ENCODE results near the gene ARL4A. TPM values are rescaled to one million over a fixed set of nuclear protein-coding genes. Genes with fewer than 3 reads are reported as not detected.

ARL4A gene
- polyA plus RNA-seq, 1 donor (not counting 4 experiments of a cell fraction or from before 2014, with no cell fraction given): 17.1 TPM

DNA sequence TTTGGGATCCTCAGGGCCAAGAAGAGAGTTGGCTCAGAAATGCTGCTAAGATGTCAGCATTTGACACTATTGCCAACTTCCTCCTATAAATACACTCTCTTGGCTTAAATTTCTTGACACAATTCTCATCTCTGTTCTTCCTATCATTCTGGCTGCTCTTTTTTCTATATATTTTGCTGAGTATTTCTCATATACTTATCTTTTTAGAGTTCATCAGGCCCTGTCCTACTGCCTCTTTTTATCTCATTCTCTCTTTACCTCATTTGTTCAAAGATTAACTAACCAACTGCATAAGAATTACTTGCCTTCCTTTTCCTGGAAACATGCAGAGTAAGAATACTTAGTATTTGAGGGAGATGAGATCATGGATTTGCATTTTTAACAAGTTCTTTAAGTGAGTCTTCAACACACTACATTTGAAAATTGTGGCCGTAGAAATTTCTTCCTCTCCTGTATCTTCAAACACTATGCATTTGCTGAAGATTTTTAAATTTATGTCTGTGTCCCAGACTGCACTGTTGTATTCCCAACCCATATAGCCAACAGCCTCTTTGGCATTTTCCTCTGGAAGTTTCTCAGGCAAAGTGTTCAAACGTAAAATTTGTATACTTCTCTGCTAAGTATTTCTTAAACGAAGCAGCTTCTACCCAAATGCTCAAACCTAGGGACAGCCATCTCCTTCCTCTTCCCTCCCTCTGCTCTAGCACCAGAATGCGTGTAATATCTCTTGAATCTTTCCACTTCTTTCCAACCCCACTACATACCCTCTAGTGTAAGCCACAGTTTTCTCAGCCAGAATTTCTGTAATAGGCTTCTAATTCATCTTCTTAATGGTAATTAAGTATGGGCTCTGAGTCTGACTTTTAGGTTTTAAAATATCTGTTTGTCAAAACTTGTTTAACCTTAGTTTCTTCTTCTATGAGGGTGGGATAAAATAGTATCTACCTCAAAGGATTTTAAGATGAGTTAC, 35.5 kb downstream of the ARL4A start:
- dilution Hi-C loops (cut with MboI; ENCODE audit: extremely low pct_ligation_motif_present, low sequenced_read_pairs): no loop called here
- Histone ChIP-seq H3K27ac (ENCODE audit: control insufficient read depth, insufficient read depth, low read length) (no peak overlapping the region), H4K20me1 (ENCODE audit: control insufficient read depth, extremely low read depth, insufficient read depth, low read length) (no peaks in the 10 kb centered on the region), H3K9me3 (ENCODE audit: control insufficient read depth, low read depth, low read length) (no peaks in the 10 kb centered on the region), H3K9me1 (ENCODE audit: control insufficient read depth, extremely low read depth, insufficient read depth, low read length) (no peaks in the 10 kb centered on the region), H3K4me1 (ENCODE audit: control insufficient read depth, extremely low read depth, insufficient read depth, low read length) (peaks cover 16% of the 10 kb centered on the region), H2AFZ (ENCODE audit: control insufficient read depth, low read length) (no peak overlapping the region), H3K9ac (ENCODE audit: control insufficient read depth, extremely low read depth, insufficient read depth, low read length) (no peak overlapping the region), H3K4me3 (ENCODE audit: control insufficient read depth in 2 of 3, extremely low read depth in 1 of 3, insufficient read depth in 2 of 3, low read depth in 1 of 3, low read length in 3 of 3) (no peak overlapping the region), H3K79me2 (ENCODE audit: control insufficient read depth, insufficient read depth, low read length) (no peaks in the 10 kb centered on the region), H3K4me2 (ENCODE audit: control insufficient read depth, extremely low read depth, insufficient read depth, low read depth, low read length) (no peak overlapping the region), H3K36me3 (ENCODE audit: control insufficient read depth in 2 of 2, extremely low read depth in 1 of 2, insufficient read depth in 2 of 2, low read length in 2 of 2) (no peaks in the 10 kb centered on the region), H3K27me3 (ENCODE audit: control insufficient read depth, extremely low read depth, insufficient read depth, low read length) (no peaks in the 10 kb centered on the region)
- DNase-seq (ENCODE audit: low read depth, low spot score) (no peak), FAIRE-seq (no peak)
- TF ChIP-seq, protein P1, sequence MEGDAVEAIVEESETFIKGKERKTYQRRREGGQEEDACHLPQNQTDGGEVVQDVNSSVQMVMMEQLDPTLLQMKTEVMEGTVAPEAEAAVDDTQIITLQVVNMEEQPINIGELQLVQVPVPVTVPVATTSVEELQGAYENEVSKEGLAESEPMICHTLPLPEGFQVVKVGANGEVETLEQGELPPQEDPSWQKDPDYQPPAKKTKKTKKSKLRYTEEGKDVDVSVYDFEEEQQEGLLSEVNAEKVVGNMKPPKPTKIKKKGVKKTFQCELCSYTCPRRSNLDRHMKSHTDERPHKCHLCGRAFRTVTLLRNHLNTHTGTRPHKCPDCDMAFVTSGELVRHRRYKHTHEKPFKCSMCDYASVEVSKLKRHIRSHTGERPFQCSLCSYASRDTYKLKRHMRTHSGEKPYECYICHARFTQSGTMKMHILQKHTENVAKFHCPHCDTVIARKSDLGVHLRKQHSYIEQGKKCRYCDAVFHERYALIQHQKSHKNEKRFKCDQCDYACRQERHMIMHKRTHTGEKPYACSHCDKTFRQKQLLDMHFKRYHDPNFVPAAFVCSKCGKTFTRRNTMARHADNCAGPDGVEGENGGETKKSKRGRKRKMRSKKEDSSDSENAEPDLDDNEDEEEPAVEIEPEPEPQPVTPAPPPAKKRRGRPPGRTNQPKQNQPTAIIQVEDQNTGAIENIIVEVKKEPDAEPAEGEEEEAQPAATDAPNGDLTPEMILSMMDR (optimal IDR thresholded peaks at IDR 0.05 in 1 of 3, IDR thresholded peaks at IDR 0.05 in 1 of 3, conservative IDR thresholded peaks at IDR 0.05 in 1 of 3; ENCODE audit: extremely low read depth in 1 of 3, insufficient read depth in 2 of 3, low read length in 3 of 3): no peak
- no peak for TF ChIP-seq EZH2 (IDR thresholded peaks at IDR 0.05; ENCODE audit: low read length)

DNA sequence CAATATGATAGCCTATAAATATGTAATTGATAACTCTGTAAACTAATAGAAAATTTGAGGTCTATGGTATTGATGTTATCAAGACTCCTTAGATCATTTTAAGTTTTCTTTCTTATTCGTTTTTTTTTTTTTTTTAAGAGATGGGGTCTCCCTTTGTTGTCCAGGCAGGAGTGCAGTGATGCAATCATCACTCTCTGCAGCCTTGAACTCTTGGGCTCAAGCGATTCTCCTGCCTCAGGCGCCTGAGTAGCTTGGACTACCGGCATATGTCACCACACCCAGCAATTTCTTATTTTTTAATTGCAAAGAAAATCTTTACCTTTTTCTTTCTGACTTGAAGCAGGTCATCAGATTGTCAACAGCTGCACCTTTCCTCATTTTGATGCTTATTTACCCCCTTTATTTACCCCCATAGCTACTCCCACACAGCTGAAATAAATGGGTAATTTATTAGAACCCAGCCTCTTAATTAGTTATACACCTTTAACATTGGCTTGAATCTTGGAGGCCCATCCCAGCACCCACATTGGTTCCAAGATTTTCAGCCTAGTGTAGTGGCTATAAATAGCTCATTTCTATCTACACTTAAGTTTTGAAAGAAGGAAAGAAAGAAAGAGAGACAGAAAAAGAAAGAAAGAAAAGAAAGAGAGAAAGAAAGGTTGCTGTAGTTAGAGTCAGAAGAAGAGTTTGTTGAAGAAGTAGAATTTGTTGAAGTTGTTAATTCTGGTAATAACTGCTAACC, 38.3 kb downstream of the ARL4A start:
- no peak for TF ChIP-seq EZH2 (IDR thresholded peaks at IDR 0.05; ENCODE audit: low read length)
- TF ChIP-seq, protein P1 (optimal IDR thresholded peaks at IDR 0.05 in 1 of 3, IDR thresholded peaks at IDR 0.05 in 1 of 3, conservative IDR thresholded peaks at IDR 0.05 in 1 of 3; ENCODE audit: extremely low read depth in 1 of 3, insufficient read depth in 2 of 3, low read length in 3 of 3): no peak
- FAIRE-seq (no peak), DNase-seq (ENCODE audit: low read depth, low spot score) (no peak)
- dilution Hi-C loops (cut with MboI; ENCODE audit: extremely low pct_ligation_motif_present, low sequenced_read_pairs): no loop called here
- peaks cover 3% of the 10 kb centered on the region for H3K4me1 ChIP-seq (ENCODE audit: control insufficient read depth, extremely low read depth, insufficient read depth, low read length)
- H4K20me1 ChIP-seq (ENCODE audit: control insufficient read depth, extremely low read depth, insufficient read depth, low read length): no peaks in the 10 kb centered on the region
- no peak overlapping the region for H3K4me3 ChIP-seq (ENCODE audit: control insufficient read depth in 2 of 3, extremely low read depth in 1 of 3, insufficient read depth in 2 of 3, low read depth in 1 of 3, low read length in 3 of 3)
- no peaks in the 10 kb centered on the region for H3K9me1 ChIP-seq (ENCODE audit: control insufficient read depth, extremely low read depth, insufficient read depth, low read length)
- H3K79me2 ChIP-seq (ENCODE audit: control insufficient read depth, insufficient read depth, low read length): no peaks in the 10 kb centered on the region
- no peak overlapping the region for H3K4me2 ChIP-seq (ENCODE audit: control insufficient read depth, extremely low read depth, insufficient read depth, low read depth, low read length)
- no peak overlapping the region for H2AFZ ChIP-seq (ENCODE audit: control insufficient read depth, low read length)
- no peak overlapping the region for H3K27ac ChIP-seq (ENCODE audit: control insufficient read depth, insufficient read depth, low read length)
- H3K9me3 ChIP-seq (ENCODE audit: control insufficient read depth, low read depth, low read length): no peaks in the 10 kb centered on the region
- H3K9ac ChIP-seq (ENCODE audit: control insufficient read depth, extremely low read depth, insufficient read depth, low read length): no peak overlapping the region
- no peaks in the 10 kb centered on the region for H3K36me3 ChIP-seq (ENCODE audit: control insufficient read depth in 2 of 2, extremely low read depth in 1 of 2, insufficient read depth in 2 of 2, low read length in 2 of 2)
- H3K27me3 ChIP-seq (ENCODE audit: control insufficient read depth, extremely low read depth, insufficient read depth, low read length): no peaks in the 10 kb centered on the region

Data from keratinocyte (primary cell).